Right ventricle myocardium inferior (tissue), 1 donor: ENCODE measurements around the gene MYO1G. TPM values are rescaled to one million over a fixed set of nuclear protein-coding genes. Genes with fewer than 3 reads are reported as not detected.
"Not testable (repeated sequence)": the region's sequence is repeated elsewhere in the genome, so short reads cannot be mapped to it uniquely, and the experiment has no call there.

Source experiments
- ATAC-seq: fragments of 200-7000 bp; cut with Tn5 transposase; one replicate; pipeline ENCODE4 v1.9.1; 2020; ENCODE audit warnings: mild to moderate bottlenecking, moderate library complexity
- DNase-seq: peaks from one replicate; pipeline ENCODE4 v3.0.0; 2021; ENCODE audit errors: missing footprints
- intact Hi-C: fragments of 100-400 bp; cut with DNase I; formaldehyde crosslinking; loops from one replicate; pipeline ENCODE4 v1.11.0; 2022
- total RNA-seq: library from RNA; stranded (reverse); fragmentation: NEBNext Ultra II Directional; extraction: Animal tissue kit (Norgen Biotek cat#: 25700); gene quantifications from one replicate; pipeline ENCODE4 v1.2.1, GENCODE V29; 2021
- donor health status: DM: no; HTN: yes; CAD: no; lungs with severe emphysema.

Gene MYO1G
- total RNA-seq, 1 donor from 2014 or later: 1.9 TPM

GRCh38 chr7:45000093-45001032 lies 21.5 kb upstream of the MYO1G start, which contains the start of gene CCM2:
CCM2 (plus strand) TSS chr7:45000201; CDS start chr7:45000334, 133 bp downstream.
- ATAC-seq (peak; percentile 4), DNase-seq (peak; percentile 89)
- intact Hi-C loops: loop anchor here (1.0 kb wide), 1 partner anchor 111 kb away; the partner anchor contains the start of gene TBRG4

- intact Hi-C loops: loop anchor here (1.0 kb wide), 1 partner anchor 112 kb away; the partner anchor contains the start of gene TBRG4
- DNase-seq: peak; percentile 100
- peak; percentile 97 for ATAC-seq
Observed at GRCh38 chr7:44999245-45000092, 20.7 kb upstream of the MYO1G start.

GRCh38 chr7:44998153-44998871 lies 19.5 kb upstream of the MYO1G start:
- intact Hi-C loops: no loop called here
- DNase-seq: no peak
- no peak for ATAC-seq

- intact Hi-C loops: no loop called here
- ATAC-seq: no peak
- no peak for DNase-seq
Observed at GRCh38 chr7:44995555-44996493, 17.0 kb upstream of the MYO1G start.

GRCh38 chr7:44994877-44995554 lies 16.2 kb upstream of the MYO1G start:
- intact Hi-C loops: no loop called here
- DNase-seq (no peak), ATAC-seq (no peak)

GRCh38 chr7:44992004-44992795 lies 13.4 kb upstream of the MYO1G start:
- intact Hi-C loops, DNase-seq, ATAC-seq: not testable (repeated sequence)

- ATAC-seq: no peak
- DNase-seq: no peak
- intact Hi-C loops: no loop called here
Observed at GRCh38 chr7:44990109-44991023, 11.6 kb upstream of the MYO1G start.

- intact Hi-C loops: loop anchor here (5.0 to 10.0 kb wide), 3 partner anchors 107 to 404 kb away; partner anchors contain the start of genes TBRG4 and TMED4
- DNase-seq (no peak), ATAC-seq (no peak)
Observed at GRCh38 chr7:44989132-44989531, 10.3 kb upstream of the MYO1G start.

- ATAC-seq (no peak), DNase-seq (no peak)
- intact Hi-C loops: loop anchor here (5.0 to 10.0 kb wide), 3 partner anchors 106 to 404 kb away; partner anchors contain the start of genes TBRG4 and TMED4
Observed at GRCh38 chr7:44988701-44989100, 9.9 kb upstream of the MYO1G start.

- ATAC-seq (no peak), DNase-seq (no peak)
- intact Hi-C loops: loop anchor here (5.0 to 10.0 kb wide), 3 partner anchors 106 to 403 kb away; partner anchors contain the start of genes TBRG4 and TMED4
Observed at GRCh38 chr7:44987996-44988395, 9.2 kb upstream of the MYO1G start.

GRCh38 chr7:44987457-44987856 lies 8.6 kb upstream of the MYO1G start:
- no peak for ATAC-seq
- DNase-seq: no peak
- intact Hi-C loops: loop anchor here (5.0 to 10.0 kb wide), 3 partner anchors 105 to 403 kb away; partner anchors contain the start of genes TBRG4 and TMED4

GRCh38 chr7:44986218-44987053 lies 7.6 kb upstream of the MYO1G start:
- intact Hi-C loops: loop anchor here (5.0 to 10.0 kb wide), 3 partner anchors 104 to 402 kb away; partner anchors contain the start of genes TBRG4 and TMED4

GRCh38 chr7:44985900-44986217 lies 7.0 kb upstream of the MYO1G start:
- DNase-seq (no peak), ATAC-seq (peak; percentile 27)
- intact Hi-C loops: loop anchor here (5.0 to 10.0 kb wide), 3 partner anchors 104 to 401 kb away; partner anchors contain the start of genes TBRG4 and TMED4

More at GRCh38 chr7:44986218-44987053, 7.6 kb upstream of the MYO1G start:
- DNase-seq (peak; percentile 98), ATAC-seq (peak; percentile 99)
